Astrocyte (in vitro differentiated cells and primary cell): ENCODE measurements around the gene IQCH. TPM values are rescaled to one million over a fixed set of nuclear protein-coding genes. Genes with fewer than 3 reads are reported as not detected.

Experiments
- DNase-seq: peaks from one replicate; pipeline ENCODE4 v3.0.0-alpha.2; 2010; ENCODE audit warnings: low read depth
- FAIRE-seq: peaks from 2 replicates; lab custom pipeline; 2011; peaks lifted over from hg19 to GRCh38; lab: Jason Lieb, UNC
- H2AFZ ChIP-seq: 2 replicates; pipeline ENCODE4 v1.6.0; 2012; ENCODE audit warnings: low read depth, low read length, inconsistent platforms
- H3K27ac ChIP-seq: 2 replicates; pipeline ENCODE4 v1.5.1; 2011; ENCODE audit warnings: low read depth, low read length, inconsistent platforms
- H3K27me3 ChIP-seq: 2 replicates; pipeline ENCODE4 v1.6.0; 2011; ENCODE audit warnings: low read length, inconsistent platforms; ENCODE audit not compliant: insufficient read depth
- H3K36me3 ChIP-seq: 2 replicates; pipeline ENCODE4 v1.5.1; 2011; ENCODE audit warnings: low read length, inconsistent platforms; ENCODE audit not compliant: insufficient read depth
- H3K4me1 ChIP-seq: 2 replicates; pipeline ENCODE4 v1.5.1; 2011; ENCODE audit warnings: low read length, inconsistent platforms; ENCODE audit not compliant: insufficient read depth
- H3K4me2 ChIP-seq: 2 replicates; pipeline ENCODE4 v1.6.0; 2012; ENCODE audit warnings: low read length, inconsistent platforms
- H3K4me3 ChIP-seq: 2 replicates; pipeline ENCODE4 v1.5.1; 2011; ENCODE audit warnings: low read depth, mild to moderate bottlenecking, low read length, inconsistent platforms; ENCODE audit not compliant: insufficient read depth
- H3K79me2 ChIP-seq: 2 replicates; pipeline ENCODE4 v1.6.0; 2012; ENCODE audit warnings: mild to moderate bottlenecking, low read length, inconsistent platforms; ENCODE audit not compliant: insufficient read depth
- H3K9ac ChIP-seq: 2 replicates; pipeline ENCODE4 v1.6.0; 2012; ENCODE audit warnings: mild to moderate bottlenecking, low read length, inconsistent platforms
- H3K9me3 ChIP-seq: 2 replicates; pipeline ENCODE4 v1.5.1; 2012; ENCODE audit warnings: low read depth, mild to moderate bottlenecking, low read length, inconsistent platforms; ENCODE audit not compliant: insufficient read depth
- H4K20me1 ChIP-seq: 2 replicates; pipeline ENCODE4 v1.6.0; 2012; ENCODE audit warnings: low read length, inconsistent platforms; ENCODE audit not compliant: insufficient read depth
- H3K27ac Mint-ChIP-seq: one replicate; pipeline ENCODE4 v1.8.0; 2021; ENCODE audit warnings: mild to moderate bottlenecking, mixed read lengths; ENCODE audit not compliant: unreplicated experiment
- H3K27me3 Mint-ChIP-seq: one replicate; pipeline ENCODE4 v1.8.0; 2021; ENCODE audit warnings: low read depth, mixed read lengths; ENCODE audit not compliant: unreplicated experiment
- H3K36me3 Mint-ChIP-seq: one replicate; pipeline ENCODE4 v1.8.0; 2021; ENCODE audit warnings: low read depth, mixed read lengths; ENCODE audit not compliant: unreplicated experiment
- H3K4me1 Mint-ChIP-seq: one replicate; pipeline ENCODE4 v1.8.0; 2021; ENCODE audit warnings: low read depth, mixed read lengths; ENCODE audit not compliant: unreplicated experiment
- H3K4me3 Mint-ChIP-seq: one replicate; pipeline ENCODE4 v1.8.0; 2021; ENCODE audit warnings: mild to moderate bottlenecking, moderate library complexity, mixed read lengths; ENCODE audit not compliant: unreplicated experiment
- H3K9me3 Mint-ChIP-seq: one replicate; pipeline ENCODE4 v1.8.0; 2021; ENCODE audit warnings: mild to moderate bottlenecking, mixed read lengths; ENCODE audit not compliant: unreplicated experiment
- CTCF ChIP-seq: IDR thresholded peaks from 2 replicates; pipeline ENCODE4 v1.5.1; 2011; ENCODE audit warnings: low read depth, mild to moderate bottlenecking, inconsistent platforms, low read length, moderate library complexity; ENCODE audit not compliant: insufficient read depth
- EZH2 ChIP-seq: IDR thresholded peaks from 2 replicates; pipeline ENCODE4 v1.6.1; 2012; ENCODE audit warnings: mild to moderate bottlenecking, low read length, inconsistent platforms; ENCODE audit not compliant: insufficient read depth
- total RNA-seq: library from RNA; stranded (reverse); gene quantifications from 2 replicates; pipeline ENCODE4 v1.2.1, GENCODE V29; 2021

The IQCH gene
- total RNA-seq, 1 donor from 2014 or later, result 2.7 TPM

GRCh38 chr15:67208396-67208795, 46.2 kb upstream of the IQCH start:
- no peak for DNase-seq
- no peak overlapping the region for H3K4me3 Mint-ChIP-seq
- peaks cover 13% of the 10 kb centered on the region for H3K36me3 Mint-ChIP-seq
- no peaks in the 10 kb centered on the region for H3K27me3 Mint-ChIP-seq
- no peak overlapping the region for H2AFZ ChIP-seq
- no peaks in the 10 kb centered on the region for H3K4me1 ChIP-seq
- no peaks in the 10 kb centered on the region for H3K79me2 ChIP-seq
- no peak overlapping the region for H3K27ac Mint-ChIP-seq
- no peaks in the 10 kb centered on the region for H3K9me3 Mint-ChIP-seq
- FAIRE-seq, result no peak
- H3K4me2 ChIP-seq, result no peak overlapping the region
- no peaks in the 10 kb centered on the region for H3K9me3 ChIP-seq
- H3K4me3 ChIP-seq, result no peak overlapping the region
- no peak overlapping the region for H3K9ac ChIP-seq
- H3K4me1 Mint-ChIP-seq, result no peaks in the 10 kb centered on the region
- H3K36me3 ChIP-seq, result peaks cover 28% of the 10 kb centered on the region
- no peak overlapping the region for H3K27ac ChIP-seq
- no peaks in the 10 kb centered on the region for H4K20me1 ChIP-seq
- TF ChIP-seq CTCF, result no peak
- TF ChIP-seq EZH2, result no peak
- H3K27me3 ChIP-seq, result no peaks in the 10 kb centered on the region

GRCh38 chr15:67210555-67211168, 43.9 kb upstream of the IQCH start:
- H3K9me3 ChIP-seq, result no peaks in the 10 kb centered on the region
- no peak for FAIRE-seq
- H3K4me3 ChIP-seq, result no peak overlapping the region
- H3K4me1 Mint-ChIP-seq, result no peaks in the 10 kb centered on the region
- no peak overlapping the region for H2AFZ ChIP-seq
- H3K27me3 ChIP-seq, result no peaks in the 10 kb centered on the region
- H3K9me3 Mint-ChIP-seq, result no peaks in the 10 kb centered on the region
- no peak overlapping the region for H3K27ac Mint-ChIP-seq
- no peaks in the 10 kb centered on the region for H3K4me1 ChIP-seq
- no peak overlapping the region for H3K27ac ChIP-seq
- H3K27me3 Mint-ChIP-seq, result no peaks in the 10 kb centered on the region
- no peak overlapping the region for H3K4me2 ChIP-seq
- H3K36me3 Mint-ChIP-seq, result peaks cover 13% of the 10 kb centered on the region
- no peaks in the 10 kb centered on the region for H3K79me2 ChIP-seq
- DNase-seq, result no peak
- H3K4me3 Mint-ChIP-seq, result no peak overlapping the region
- peaks cover 20% of the 10 kb centered on the region for H3K36me3 ChIP-seq
- no peak for TF ChIP-seq EZH2
- TF ChIP-seq CTCF, result no peak
- H3K9ac ChIP-seq, result no peak overlapping the region
- no peaks in the 10 kb centered on the region for H4K20me1 ChIP-seq

GRCh38 chr15:67212684-67213367, 41.8 kb upstream of the IQCH start:
- Mint-ChIP-seq H3K36me3 (peaks cover 8% of the 10 kb centered on the region), H3K27me3 (no peaks in the 10 kb centered on the region), H3K4me1 (no peaks in the 10 kb centered on the region), H3K4me3 (no peak overlapping the region), H3K27ac (no peak overlapping the region), H3K9me3 (no peaks in the 10 kb centered on the region)
- Histone ChIP-seq H3K36me3 (peaks cover 8% of the 10 kb centered on the region), H3K9me3 (no peaks in the 10 kb centered on the region), H4K20me1 (no peaks in the 10 kb centered on the region), H3K9ac (no peak overlapping the region), H3K4me1 (no peaks in the 10 kb centered on the region), H3K27me3 (no peaks in the 10 kb centered on the region), H2AFZ (no peak overlapping the region), H3K27ac (no peak overlapping the region), H3K4me3 (no peak overlapping the region), H3K79me2 (no peaks in the 10 kb centered on the region), H3K4me2 (no peak overlapping the region)
- no peak for DNase-seq
- no peak for FAIRE-seq
- no peak for TF ChIP-seq EZH2
- TF ChIP-seq CTCF, result no peak
